ENCODE data around the gene AMELX.

Gene AMELX

GRCh38 chrX:11309220-11309619 lies 16.0 kb downstream of the AMELX start:
- DNase-seq (ENCODE audit: low read depth in 2 of 2), result no peak

GRCh38 chrX:11311706-11312105 lies 18.5 kb downstream of the AMELX start:
- no peak for DNase-seq (ENCODE audit: low read depth in 2 of 2)

- DNase-seq (ENCODE audit: low read depth in 2 of 2), result no peak
Observed at GRCh38 chrX:11319806-11320520, 26.8 kb downstream of the AMELX start.

GRCh38 chrX:11321986-11322385 lies 28.8 kb downstream of the AMELX start:
- DNase-seq (ENCODE audit: low read depth in 2 of 2), result no peak

- DNase-seq (ENCODE audit: low read depth in 2 of 2), result no peak
Observed at GRCh38 chrX:11328134-11328533, 34.9 kb downstream of the AMELX start.

GRCh38 chrX:11329021-11329420 lies 35.8 kb downstream of the AMELX start:
- DNase-seq (ENCODE audit: low read depth in 2 of 2), result no peak

- DNase-seq (ENCODE audit: low read depth in 2 of 2), result no peak
Observed at GRCh38 chrX:11331788-11332187, 38.6 kb downstream of the AMELX start.

GRCh38 chrX:11334165-11334564 lies 41.0 kb downstream of the AMELX start:
- no peak for DNase-seq (ENCODE audit: low read depth in 2 of 2)

- no peak for DNase-seq (ENCODE audit: low read depth in 2 of 2)
Observed at GRCh38 chrX:11336201-11336600, 43.0 kb downstream of the AMELX start.

GRCh38 chrX:11337292-11338009 lies 44.2 kb downstream of the AMELX start:
- DNase-seq (ENCODE audit: low read depth in 2 of 2), result no peak

GRCh38 chrX:11341274-11342201 lies 48.3 kb downstream of the AMELX start:
- no peak for DNase-seq (ENCODE audit: low read depth in 2 of 2)

- DNase-seq (ENCODE audit: low read depth in 2 of 2), result no peak
Observed at GRCh38 chrX:11342673-11343072, 49.5 kb downstream of the AMELX start.

- DNase-seq (ENCODE audit: low read depth in 2 of 2), result no peak
Observed at GRCh38 chrX:11346121-11346682, 53.0 kb downstream of the AMELX start.

- DNase-seq (ENCODE audit: low read depth in 2 of 2), result no peak
Observed at GRCh38 chrX:11347300-11347699, 54.1 kb downstream of the AMELX start.

GRCh38 chrX:11349020-11349419 lies 55.8 kb downstream of the AMELX start:
- no peak for DNase-seq (ENCODE audit: low read depth in 2 of 2)

- no peak for DNase-seq (ENCODE audit: low read depth in 2 of 2)
Observed at GRCh38 chrX:11349661-11350337, 56.6 kb downstream of the AMELX start.

Measured in activated CD8-positive, alpha-beta memory T cell treated with anti-CD3 and anti-CD28 coated beads for 4 hours (primary cell).